CD4-positive, alpha-beta T cell treated with Interleukin-4 for 1 hour (primary cell): ENCODE measurements around the gene FBXO31.
A peak's percentile ranks its signal among the peaks of the same experiment; 100 is the strongest.

Experiments used
- DNase-seq, 2 donors: peaks; one replicate each; pipeline ENCODE4 v3.0.0-alpha.2; 2020 to 2022

Gene FBXO31

DNA sequence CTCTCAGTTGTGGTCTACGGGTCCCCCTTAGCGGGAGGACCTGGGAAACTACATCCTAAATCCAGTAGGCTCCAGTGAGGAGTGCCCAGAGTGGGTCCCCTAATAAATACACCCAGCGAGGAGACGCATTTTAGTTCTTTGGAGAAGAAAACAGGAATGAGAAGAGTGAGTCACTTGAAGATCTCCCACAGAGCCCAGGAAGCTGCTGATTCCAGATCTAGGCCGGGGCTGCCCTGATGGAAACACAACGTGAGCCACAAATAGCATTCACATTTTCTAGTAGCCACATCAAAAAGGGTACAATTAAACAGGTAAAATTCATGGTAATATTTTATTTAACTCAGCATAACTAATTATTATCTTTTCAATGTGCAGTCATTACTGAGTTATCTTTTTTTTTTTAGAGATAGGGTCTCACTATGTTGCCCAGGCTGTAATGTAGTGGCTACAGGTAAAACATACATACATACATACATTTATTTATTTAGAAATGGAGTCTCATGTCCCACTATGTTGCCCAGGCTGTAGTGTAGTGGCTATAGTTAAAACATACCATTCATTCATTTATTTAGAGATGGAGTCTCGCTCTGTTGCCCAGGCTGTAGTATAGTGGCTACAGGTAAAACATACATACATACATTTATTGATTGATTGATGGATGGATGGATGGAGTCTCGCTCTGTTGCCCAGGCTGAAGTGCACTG, 21.5 kb downstream of the FBXO31 start:
- no peak for DNase-seq

DNA sequence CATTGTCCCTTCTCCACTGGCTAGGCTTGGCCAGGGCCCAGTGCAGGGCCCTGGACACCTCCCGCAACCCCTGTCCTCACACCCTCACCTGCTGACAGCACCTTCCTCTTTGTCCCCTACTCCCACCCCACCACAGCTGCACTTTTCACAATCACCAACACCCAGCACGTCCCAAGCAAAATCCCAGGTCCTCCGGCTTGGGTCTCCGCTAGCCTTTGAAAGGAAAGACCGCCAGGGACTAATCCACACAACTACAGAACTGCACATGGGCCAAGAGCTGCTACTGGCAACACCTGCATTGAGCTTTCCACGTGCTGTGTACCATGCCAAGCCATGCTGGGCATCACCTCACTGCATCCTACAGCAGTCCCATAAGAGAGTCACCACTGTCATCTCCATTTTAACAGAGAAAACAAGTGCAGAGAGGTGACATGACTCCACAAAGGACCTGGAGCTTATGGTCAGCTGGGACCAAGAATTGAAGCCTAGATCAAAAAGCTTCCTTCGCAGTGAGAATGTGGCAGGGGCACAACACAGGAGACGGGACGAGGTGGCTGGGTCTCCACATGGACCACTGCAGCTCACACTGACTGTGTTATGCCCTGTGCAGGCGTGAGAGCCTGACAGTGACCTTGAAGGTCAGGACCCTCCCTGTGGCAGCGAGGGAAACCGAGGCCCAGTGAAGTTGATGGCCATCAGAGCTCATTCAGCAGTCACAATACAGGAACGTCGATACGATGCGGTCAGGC, 22.5 kb downstream of the FBXO31 start:
- no peak for DNase-seq

DNA sequence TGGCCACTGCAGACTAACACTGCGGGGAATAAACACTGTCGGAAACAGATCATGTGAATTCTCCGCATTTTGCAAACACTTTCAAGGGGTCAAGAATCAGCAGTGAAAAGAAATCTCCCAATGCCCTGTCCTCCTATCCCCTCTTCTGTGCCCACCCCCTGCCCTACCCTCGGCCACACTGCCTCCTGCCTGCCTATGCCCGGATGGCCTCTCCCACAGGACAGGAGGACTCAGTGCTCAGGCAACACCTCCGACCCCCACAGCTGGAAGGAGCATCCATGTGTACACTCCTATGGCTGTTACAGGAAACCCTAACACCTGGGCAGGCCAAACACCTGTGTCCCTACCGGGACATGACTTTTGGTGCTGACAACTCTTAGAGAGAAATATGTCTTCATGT, 24.5 kb downstream of the FBXO31 start:
- DNase-seq, result no peak

DNA sequence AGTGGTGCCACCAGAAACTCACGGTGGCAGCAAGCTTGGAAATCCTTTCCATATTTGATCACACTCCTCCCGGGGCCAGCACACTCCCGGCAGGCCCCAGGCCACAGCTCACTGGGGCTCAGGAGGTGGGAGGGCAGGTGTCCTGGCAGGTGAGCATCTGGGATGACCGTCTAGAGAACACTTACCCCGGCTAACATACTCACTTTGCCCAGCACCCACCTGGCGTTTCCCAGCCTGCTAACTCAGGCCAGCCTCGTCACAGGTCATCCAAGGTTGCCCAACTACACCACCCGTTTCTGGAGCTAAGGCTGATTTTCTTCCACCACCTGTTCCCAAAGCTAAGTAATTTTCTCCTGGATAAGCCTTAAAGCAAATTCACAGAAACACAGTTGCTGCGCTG, 24.9 kb downstream of the FBXO31 start:
- no peak for DNase-seq

DNA sequence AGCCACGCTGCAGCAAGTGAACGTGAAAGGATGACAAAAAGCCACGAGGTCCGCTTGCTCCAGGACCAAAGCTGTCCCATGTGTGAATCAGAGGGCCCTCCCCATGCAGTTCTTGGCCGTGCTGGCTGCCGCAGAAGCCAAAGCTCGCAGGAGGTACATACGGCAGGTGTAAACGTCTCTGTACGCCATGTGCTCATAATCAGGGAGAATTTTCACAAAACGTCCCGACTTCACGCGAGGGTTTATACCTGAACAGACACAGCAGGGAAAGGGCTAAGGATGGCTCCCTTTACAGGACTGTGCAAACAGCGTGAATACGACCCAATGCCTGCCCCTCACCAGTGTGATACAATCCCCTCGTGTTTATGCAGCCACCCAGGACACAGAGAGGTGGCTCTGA, 25.3 kb downstream of the FBXO31 start:
- no peak for DNase-seq

DNA sequence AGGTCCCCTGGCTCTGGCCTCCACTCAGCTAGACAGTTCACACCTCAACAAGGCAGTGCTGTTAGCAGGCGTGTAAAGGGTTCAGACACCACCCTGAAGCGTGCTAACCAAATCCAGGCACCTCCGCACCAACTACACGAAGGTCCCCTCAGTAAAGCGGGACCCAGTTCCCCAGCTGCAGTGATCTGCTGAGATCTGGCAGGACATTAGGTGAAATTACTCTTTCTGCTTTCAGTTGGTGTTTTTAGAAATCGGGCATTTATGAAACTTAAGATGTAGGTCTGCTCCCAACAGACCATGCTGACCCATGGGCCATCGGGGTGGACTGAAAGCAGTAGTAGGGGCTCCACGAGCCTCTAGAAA, 27.1 kb downstream of the FBXO31 start:
- DNase-seq, result no peak

DNA sequence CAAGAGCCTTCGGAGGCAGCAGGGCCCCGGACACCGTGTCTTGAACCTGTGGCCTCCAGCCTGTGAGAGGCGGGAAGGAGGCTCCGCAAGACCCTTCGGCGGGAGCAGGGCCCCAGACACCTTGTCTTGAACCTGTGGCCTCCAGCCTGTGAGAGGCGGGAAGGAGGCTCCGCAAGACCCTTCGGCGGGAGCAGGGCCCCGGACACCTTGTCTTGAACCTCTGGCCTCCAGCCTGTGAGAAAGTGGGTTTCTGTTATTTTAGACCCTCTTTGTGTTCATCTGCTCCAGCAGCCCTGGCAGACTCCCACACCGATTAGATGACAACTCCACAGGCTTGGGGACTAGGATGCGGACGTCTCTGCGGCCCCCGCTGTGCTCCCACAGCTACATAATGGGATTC, 30.0 kb downstream of the FBXO31 start:
- DNase-seq, result no peak

DNA sequence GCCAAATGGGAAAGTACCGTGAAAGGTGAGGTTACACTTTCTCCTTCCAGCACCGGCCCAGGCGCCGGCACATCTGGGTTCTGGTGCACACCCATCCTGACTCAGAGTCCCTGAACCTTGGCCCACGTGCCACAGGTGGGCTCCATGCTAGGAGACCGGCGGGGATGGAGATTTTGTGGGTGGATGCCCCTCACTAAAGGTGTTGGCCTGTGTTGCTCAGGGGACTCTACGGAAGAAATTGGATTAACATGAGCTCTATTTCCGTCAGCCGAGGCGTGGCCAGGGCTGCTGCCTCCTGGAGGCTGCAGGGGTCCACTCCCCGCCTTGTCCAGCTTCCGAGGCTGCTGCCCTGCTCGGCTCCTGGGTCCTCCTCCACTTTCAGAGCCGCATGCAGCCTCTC, 30.8 kb downstream of the FBXO31 start:
- DNase-seq, result no peak

DNA sequence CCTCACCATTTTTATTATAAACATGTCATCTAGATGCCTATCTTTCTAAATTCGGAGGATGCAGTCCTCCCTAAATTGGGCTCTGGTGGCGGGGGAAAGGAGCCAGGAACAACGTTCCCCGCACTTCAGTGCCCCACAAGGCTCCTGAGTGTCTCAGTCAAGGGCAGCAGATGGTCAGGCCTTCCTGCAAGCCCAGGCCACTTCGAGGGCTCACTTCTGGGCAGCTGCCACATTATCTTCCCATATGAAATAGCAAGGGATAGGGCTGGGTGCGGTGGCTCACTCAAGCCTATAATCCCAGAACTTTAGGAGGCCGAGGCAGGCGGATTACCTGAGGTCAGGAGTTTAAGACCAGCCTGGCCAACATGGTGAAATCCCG, 32.3 kb downstream of the FBXO31 start:
- no peak for DNase-seq

DNA sequence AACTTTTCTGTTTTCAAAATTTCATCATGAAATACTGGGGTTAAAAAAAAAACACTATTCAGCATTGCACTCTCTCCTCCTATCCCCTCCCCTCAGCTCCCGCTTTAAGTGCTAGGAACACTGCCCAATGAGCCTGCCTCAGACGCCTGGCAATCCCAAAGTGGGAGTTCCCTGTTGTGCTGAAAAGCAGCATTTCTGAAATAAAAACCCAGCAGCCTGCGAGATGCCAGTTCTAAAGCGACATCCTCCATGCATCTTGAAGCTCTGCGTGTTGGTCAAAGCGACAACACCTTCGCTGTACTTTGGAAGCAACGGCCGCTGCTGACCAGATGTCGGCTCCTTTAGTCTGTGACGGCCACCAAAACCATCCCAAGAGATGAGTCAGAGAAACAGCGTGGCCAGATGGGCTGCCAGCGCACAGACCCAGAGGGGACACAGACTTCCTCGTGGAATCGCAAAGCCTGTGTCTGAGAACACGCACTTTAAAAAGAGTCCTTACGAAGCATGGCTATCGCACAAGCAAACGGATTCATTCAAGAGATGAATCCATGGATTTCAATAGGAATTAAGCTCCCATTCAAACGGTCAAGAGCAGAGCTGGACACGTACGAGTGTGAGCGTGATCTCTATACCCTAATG, 32.8 kb downstream of the FBXO31 start:
- no peak for DNase-seq

DNA sequence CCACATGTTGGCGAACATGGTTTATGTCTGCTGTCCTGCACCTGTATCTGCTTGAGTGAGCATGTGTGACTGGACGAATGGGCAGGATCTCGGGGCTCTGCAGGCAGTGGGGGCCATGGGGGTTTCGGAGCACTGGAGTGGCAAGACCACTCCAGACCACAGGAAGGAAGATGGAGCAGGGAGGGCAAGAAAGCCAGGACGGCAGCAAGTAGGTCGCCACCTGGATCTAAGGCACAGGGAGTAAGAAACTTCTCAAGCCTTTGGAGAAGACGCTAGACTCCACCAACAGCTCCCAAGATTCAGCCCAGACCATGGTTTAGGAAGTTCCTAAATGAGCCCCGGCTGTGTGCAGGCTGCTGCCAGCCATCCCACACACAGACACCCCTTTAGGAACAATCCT, 33.5 kb downstream of the FBXO31 start:
- DNase-seq, result no peak

DNA sequence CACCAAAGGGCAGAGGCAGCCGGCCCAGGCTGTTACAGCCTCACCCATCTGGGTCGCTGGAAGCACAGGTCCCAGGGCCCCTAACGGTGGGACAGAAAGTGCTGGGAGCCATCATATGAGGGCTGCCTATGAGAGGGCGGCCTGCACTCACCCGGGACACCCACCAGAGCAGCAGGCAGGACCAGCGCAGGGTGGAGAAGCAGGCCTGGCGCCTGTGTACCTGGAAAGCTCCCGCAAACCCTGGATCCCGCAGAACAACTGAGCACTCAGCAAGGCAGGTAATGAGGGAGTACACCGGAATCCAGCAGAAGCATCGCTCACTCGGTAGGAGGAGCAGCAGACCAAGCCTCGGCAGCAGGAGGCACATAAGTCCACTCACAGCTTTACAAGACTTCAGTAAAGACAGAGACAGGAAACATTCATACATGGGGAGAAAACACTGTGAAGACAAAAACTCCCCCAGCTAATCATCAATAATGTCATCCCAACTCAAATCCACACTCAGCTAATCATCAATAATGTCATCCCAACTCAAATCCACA, 34.9 kb downstream of the FBXO31 start:
- DNase-seq, result no peak

DNA sequence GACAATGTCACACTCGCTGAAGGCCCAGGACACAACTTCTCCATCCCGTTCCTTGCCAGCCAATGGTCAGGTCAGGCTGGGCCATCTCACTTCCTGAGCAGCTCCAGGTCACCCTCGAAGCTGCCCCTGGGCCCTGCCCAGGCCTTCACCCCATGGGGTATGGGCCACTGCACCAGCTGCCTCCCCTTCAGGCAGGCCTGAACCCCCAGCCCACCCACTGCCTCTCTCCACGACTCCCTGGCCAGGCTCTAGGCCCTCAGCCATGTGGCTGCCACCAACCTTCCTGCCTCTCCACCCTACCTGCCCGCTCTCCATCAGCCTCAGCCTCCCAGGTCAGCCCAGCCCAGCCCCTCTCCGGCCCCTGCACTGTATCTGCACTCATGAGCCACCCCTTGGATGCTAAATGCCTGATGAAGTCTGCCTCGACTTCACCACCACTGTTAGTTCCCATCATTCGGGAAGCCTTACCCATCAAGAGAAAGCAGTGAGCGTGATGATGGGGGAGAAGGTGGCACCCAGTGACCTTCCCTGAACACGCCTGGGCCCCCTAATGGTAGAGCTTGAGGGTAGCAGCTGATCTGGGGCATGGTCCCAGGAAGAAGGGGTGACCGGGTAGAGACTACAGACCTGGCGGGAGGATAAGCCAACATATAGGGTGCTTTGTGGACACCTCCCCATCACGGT, 35.5 kb downstream of the FBXO31 start:
- no peak for DNase-seq

DNA sequence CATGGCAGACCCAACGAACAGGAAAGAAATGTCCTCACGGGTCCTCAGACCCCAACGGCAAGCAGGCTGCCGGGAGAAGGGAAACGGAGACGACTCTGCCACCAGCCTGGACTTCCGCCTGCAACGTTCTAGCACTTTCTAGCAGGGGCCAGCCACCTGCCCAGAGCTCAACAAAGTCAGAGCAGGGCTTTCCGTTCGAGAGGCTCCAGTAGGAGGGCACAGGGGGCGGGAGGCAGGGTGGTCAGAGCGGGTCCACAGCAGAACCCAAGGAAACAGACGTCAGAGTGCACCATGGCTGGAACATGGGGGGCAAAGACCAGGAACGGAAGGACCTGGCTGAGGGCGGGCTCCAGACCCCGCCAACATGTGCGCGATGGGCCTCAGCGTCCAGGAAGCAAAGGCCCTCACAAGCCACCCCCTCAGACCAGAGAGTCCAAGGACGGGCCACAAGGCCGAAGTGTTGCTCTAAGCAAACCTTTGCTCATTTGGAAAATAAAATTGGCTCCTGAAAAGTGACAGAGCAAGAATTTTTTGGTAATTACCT, 37.0 kb downstream of the FBXO31 start:
- DNase-seq, result no peak

DNA sequence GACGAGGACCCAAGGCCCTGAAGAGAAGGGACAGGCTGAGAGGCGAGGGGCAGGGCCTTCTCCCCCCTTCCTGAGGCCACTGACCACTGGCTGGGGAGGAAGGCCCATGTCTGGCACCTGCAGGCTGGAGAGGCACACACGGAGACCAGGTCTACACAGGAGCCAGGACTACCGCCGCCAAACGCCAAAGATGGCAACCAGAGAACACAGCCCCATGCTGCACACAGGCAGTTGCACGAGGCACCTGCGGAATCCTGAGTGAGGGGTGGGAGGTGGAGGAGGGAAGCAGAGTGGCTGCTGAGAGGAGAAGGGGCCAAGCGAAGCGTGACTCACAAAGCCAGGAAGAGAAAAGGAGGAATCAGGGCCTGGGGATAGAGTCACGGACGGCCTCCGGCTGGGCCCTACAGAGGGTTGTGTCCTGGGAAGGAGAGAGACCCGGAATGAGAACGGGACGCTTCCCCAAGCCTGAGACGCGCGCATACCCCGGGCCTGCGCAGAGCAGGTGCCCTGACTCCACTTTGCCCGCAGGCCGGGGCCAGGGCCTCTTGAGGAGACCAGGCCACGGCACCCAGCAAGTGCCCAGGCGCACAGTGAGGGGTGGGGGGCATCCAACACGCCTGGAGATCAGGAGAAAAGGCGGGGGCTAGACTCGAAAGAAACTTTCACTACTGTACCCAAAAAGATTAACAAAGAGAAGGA, 37.7 kb downstream of the FBXO31 start:
- no peak for DNase-seq

DNA sequence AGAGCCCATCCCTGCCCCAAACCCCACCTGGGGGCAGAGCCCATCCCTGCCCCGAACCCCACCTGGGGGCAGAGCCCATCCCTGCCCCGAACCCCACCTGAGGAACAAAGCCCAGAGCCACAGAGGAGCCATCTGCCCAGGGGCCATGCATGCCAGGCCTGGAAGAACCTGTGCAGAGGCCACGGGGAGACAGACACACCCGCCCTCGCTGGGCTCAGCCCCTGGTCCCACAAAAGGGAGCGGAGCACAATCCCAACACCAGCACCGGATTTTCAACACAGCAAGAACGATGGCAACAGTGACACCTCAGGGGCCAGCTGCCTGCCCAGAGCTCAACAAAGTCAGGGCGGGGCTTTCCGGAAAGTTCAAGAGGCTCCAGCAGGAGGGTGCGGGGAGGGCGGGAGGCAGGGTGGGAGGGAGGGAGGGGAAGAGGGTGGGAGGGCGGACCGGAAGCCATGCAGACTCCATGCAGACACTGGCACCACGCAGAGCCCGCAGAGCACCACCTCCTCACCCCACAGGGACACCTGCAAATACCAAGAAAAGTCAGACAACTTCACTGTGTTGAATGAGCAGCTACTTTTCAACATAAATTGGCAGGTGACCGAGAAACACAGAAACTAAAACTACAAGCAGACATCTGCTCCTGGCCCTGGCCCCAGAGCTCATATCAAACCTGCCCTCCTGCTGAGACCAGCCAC, 38.5 kb downstream of the FBXO31 start:
- peak; percentile 66 to 69 for DNase-seq

DNA sequence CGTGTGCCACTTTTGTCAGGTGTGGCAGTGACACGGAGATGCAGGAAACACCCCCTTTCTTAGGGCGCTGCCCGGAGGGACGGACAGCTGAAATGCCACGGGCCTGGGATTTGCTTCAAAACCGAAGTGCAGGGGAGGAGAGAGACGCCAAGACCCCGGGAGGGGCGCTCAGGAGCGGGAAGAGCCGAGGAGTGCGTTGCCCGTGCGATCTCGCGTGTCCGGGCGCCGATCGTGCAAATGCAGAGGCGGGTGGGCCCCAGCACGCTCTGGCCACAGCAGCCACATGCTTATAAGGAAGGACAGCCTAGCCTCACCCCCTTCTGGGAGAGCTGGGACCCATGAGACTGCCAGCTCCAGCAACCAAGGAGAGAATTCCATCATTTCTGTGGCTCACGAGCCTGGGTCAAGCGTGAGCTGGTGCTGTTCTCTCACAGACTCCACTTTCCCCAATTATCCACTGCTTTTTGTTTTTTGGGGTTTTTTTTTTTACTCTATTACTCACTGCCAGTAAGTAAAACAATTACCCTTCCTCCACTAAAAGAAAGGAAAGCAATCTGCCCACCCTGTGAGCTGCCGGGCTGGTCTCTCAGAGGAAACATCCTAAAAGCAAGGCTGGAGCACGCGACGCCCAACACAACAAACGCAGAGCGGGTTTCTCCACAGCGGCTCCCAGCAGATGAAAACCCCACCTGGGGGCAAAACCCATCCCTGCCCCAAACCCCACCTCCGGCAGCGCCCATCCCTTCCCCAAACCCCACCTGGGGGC, 39.2 kb downstream of the FBXO31 start:
- DNase-seq, result no peak

DNA sequence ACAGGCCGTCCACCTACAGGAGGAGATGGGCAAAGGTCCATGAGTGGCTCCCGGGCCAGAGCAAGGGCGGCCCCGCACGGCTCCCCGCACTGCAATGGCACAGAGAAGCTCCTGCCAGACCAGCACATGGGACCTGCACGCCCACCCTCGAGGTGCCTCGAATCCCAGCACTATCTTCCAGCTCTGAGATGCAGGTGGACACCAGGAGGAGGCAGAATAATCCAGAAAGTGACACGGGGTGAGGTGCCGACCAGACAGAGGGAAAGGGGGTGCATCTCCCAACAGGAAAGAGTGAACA, 39.9 kb downstream of the FBXO31 start:
- no peak for DNase-seq

DNA sequence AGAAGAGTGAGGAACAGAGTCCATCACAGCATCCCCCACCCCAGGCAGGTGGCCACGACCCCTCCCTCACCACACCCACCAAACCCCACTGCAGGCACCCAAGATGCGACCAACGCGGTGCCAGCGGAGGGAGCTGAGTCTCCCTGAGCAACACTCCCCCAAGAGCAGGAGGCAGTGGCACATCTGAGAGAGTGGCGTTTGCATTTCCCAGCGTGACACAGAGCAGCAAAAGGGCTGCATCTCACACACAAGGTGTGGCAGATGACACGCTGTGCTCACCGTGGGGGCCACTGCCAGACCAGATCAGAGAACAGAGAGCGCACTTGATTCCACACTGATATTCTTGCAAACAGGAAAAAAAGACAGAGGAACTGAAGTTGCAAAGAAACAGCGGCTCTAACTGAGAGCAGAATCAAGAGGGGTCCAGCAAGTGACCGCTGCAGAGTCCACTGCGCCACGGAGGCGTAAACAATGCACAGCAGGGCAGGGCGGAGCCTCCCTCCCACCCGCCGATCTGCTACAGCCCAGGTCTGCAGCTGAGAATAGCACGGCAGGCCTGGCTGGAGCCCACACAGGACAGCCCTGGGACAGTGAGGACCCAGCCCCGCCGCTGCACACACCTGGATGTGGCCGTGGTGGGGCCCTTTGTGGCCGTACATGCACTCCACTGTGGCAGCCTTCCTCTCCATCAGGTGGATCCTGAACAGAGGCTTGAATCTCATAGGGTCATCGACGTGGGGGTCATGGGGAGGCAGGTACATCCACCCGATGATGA, 40.4 kb downstream of the FBXO31 start:
- DNase-seq, result no peak

DNA sequence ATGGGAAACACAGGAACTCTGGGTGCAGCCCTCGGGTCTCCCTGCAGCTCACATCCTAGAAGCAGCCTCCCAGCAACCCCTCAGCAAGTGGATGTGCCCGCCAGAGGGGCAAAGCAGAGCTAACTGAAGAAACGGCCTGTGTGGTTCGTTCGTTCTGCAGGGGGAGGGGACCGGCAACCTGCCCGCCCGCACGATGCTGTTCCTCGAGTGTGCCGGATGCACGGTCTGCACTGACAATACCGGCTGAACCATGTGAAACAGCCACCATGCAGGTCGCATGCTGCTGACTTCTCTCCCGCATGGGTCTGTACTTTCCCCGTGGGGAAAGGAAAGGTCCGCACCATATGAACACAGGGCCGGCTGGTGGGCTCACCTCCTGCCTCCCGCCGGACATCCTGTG, 41.1 kb downstream of the FBXO31 start:
- DNase-seq, result no peak

DNA sequence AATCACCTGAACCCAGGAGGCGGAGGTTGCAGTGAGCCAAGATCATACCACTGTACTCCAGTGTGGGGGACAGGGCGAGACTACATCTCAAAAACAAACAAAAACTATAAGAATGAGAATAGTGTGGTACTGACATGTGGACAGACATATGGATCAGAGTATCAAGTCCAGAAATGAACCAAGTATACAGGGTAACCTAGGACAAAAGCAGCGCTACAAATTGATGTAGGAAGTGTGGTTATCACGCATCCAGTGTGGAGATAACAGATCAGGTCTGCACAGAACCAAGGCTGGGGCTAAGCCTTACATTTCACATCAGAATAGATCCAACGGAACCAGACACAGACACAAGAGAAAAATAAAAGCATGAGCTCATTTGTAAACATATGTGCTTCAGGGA, 43.4 kb downstream of the FBXO31 start:
- no peak for DNase-seq
